HEK293T (cell line): Measurements from ENCODE around the gene PIP5K1C.

Source experiments
- CTCF ChIA-PET: fragments of 350-600 bp; formaldehyde crosslinking; extraction: SDS; loops from one replicate; lab custom pipeline; 2021; ENCODE audit warnings: antibody characterized with exemption, inconsistent platforms; lab: Yijun Ruan, JAX
- POLR2A ChIA-PET: fragments of 350-600 bp; formaldehyde crosslinking; extraction: SDS; loops from one replicate; lab custom pipeline; 2020; ENCODE audit warnings: antibody characterized with exemption, inconsistent platforms; lab: Yijun Ruan, JAX
- DNase-seq: peaks from one replicate; pipeline ENCODE4 v3.0.0; 2012; ENCODE audit warnings: mixed read lengths; ENCODE audit errors: extremely low spot score
- ARNT ChIP-seq: fragments of 450-650 bp; IDR thresholded peaks from 2 replicates; pipeline ENCODE4 v1.6.1; 2017; ENCODE audit warnings: mild to moderate bottlenecking
- BHLHE40 ChIP-seq: fragments of 450-650 bp; IDR thresholded peaks from 2 replicates; pipeline ENCODE4 v1.6.1; 2016; ENCODE audit warnings: mild to moderate bottlenecking, moderate library complexity, borderline replicate concordance
- CTBP1 ChIP-seq: fragments of 450-650 bp; IDR thresholded peaks from 2 replicates; pipeline ENCODE4 v1.6.1; 2016; ENCODE audit warnings: borderline replicate concordance
- ELF4 ChIP-seq: fragments of 450-650 bp; IDR thresholded peaks from 2 replicates; pipeline ENCODE4 v1.6.1; 2017; ENCODE audit warnings: antibody characterized with exemption
- FOXA1 ChIP-seq: fragments of 450-650 bp; IDR thresholded peaks from 2 replicates; pipeline ENCODE4 v1.6.1; 2016; ENCODE audit warnings: mild to moderate bottlenecking
- FOXK2 ChIP-seq: fragments of 450-650 bp; IDR thresholded peaks from 2 replicates; pipeline ENCODE4 v1.6.1; 2016; ENCODE audit warnings: mild to moderate bottlenecking
- FOXM1 ChIP-seq: fragments of 450-650 bp; IDR thresholded peaks from 2 replicates; pipeline ENCODE4 v1.6.1; 2017; ENCODE audit warnings: mild to moderate bottlenecking, borderline replicate concordance
- HDGF ChIP-seq: fragments of 450-650 bp; IDR thresholded peaks from 2 replicates; pipeline ENCODE4 v1.6.1; 2017; ENCODE audit warnings: antibody characterized with exemption, borderline replicate concordance
- L3MBTL2 ChIP-seq: fragments of 450-650 bp; conservative IDR thresholded peaks from 2 replicates; pipeline ENCODE4 v1.6.1; 2016; ENCODE audit warnings: mild to moderate bottlenecking
- LEF1 ChIP-seq: fragments of 450-650 bp; IDR thresholded peaks from 2 replicates; pipeline ENCODE4 v1.6.1; 2017; ENCODE audit warnings: mild to moderate bottlenecking, borderline replicate concordance
- NFRKB ChIP-seq: fragments of 450-650 bp; IDR thresholded peaks from 2 replicates; pipeline ENCODE4 v1.6.1; 2016; ENCODE audit warnings: mild to moderate bottlenecking, moderate library complexity
- PKNOX1 ChIP-seq: fragments of 450-650 bp; IDR thresholded peaks from 2 replicates; pipeline ENCODE4 v1.6.1; 2016
- SP1 ChIP-seq: fragments of 450-650 bp; IDR thresholded peaks from 2 replicates; pipeline ENCODE4 v1.6.1; 2017
- SUZ12 ChIP-seq: fragments of 450-650 bp; IDR thresholded peaks from 2 replicates; pipeline ENCODE4 v1.6.1; 2016; ENCODE audit warnings: mild to moderate bottlenecking
- TARDBP ChIP-seq: fragments of 450-650 bp; IDR thresholded peaks from 2 replicates; pipeline ENCODE4 v1.6.1; 2016
- ZNF384 ChIP-seq: fragments of 450-650 bp; IDR thresholded peaks from 2 replicates; pipeline ENCODE4 v1.6.1; 2016

The PIP5K1C gene

GRCh38 chr19:3679581-3679980 is 20.7 kb downstream of the PIP5K1C start:
- no peak for TF ChIP-seq SUZ12
- TF ChIP-seq L3MBTL2 = no peak
- no peak for DNase-seq
- CTCF ChIA-PET = no interaction called here
- POLR2A ChIA-PET = no interaction called here

GRCh38 chr19:3679138-3679537 is 21.1 kb downstream of the PIP5K1C start:
- ChIA-PET POLR2A (no interaction called here), CTCF (no interaction called here)
- TF ChIP-seq ARNT (no peak), NFRKB (no peak), TARDBP (no peak), FOXA1 (no peak), FOXK2 (no peak), FOXM1 (no peak), ELF4 (no peak), L3MBTL2 (no peak), PKNOX1 (no peak), LEF1 (no peak), CTBP1 (no peak), SP1 (no peak), ZNF384 (no peak), SUZ12 (no peak), HDGF (no peak), BHLHE40 (no peak)
- no peak for DNase-seq

GRCh38 chr19:3678188-3678587 is 22.1 kb downstream of the PIP5K1C start:
- DNase-seq = no peak
- TF ChIP-seq TARDBP (no peak), ARNT (no peak), PKNOX1 (no peak), NFRKB (no peak), FOXM1 (no peak), L3MBTL2 (no peak), ELF4 (no peak), LEF1 (no peak)
- CTCF ChIA-PET = no interaction called here
- POLR2A ChIA-PET = no interaction called here

- ChIA-PET POLR2A (no interaction called here), CTCF (no interaction called here)
- DNase-seq = no peak
- no peak for TF ChIP-seq ZNF384
- TF ChIP-seq LEF1 = no peak
- TF ChIP-seq TARDBP = no peak
- no peak for TF ChIP-seq ELF4
- TF ChIP-seq PKNOX1 = no peak
- TF ChIP-seq SP1 = no peak
- TF ChIP-seq CTBP1 = no peak
- no peak for TF ChIP-seq FOXA1
- TF ChIP-seq SUZ12 = no peak
- no peak for TF ChIP-seq FOXK2
- TF ChIP-seq ARNT = no peak
- no peak for TF ChIP-seq FOXM1
- TF ChIP-seq L3MBTL2 = no peak
- no peak for TF ChIP-seq HDGF
- TF ChIP-seq NFRKB = no peak
- no peak for TF ChIP-seq BHLHE40
Observed at GRCh38 chr19:3674784-3675543, 25.3 kb downstream of the PIP5K1C start.

- POLR2A ChIA-PET = no interaction called here
- CTCF ChIA-PET = no interaction called here
- DNase-seq = no peak
- TF ChIP-seq BHLHE40 (no peak), HDGF (no peak), ZNF384 (no peak), FOXM1 (no peak), ELF4 (no peak), SP1 (no peak), ARNT (no peak), L3MBTL2 (no peak), CTBP1 (no peak), FOXK2 (no peak), LEF1 (no peak)
Observed at GRCh38 chr19:3673506-3674439, 26.5 kb downstream of the PIP5K1C start.

- ChIA-PET CTCF (no interaction called here), POLR2A (no interaction called here)
- DNase-seq = no peak
- no peak for TF ChIP-seq ARNT
- no peak for TF ChIP-seq ZNF384
- no peak for TF ChIP-seq LEF1
- no peak for TF ChIP-seq HDGF
- TF ChIP-seq FOXK2 = no peak
- TF ChIP-seq BHLHE40 = no peak
- TF ChIP-seq CTBP1 = no peak
- TF ChIP-seq ELF4 = no peak
- no peak for TF ChIP-seq PKNOX1
- TF ChIP-seq SP1 = no peak
- TF ChIP-seq FOXM1 = no peak
- no peak for TF ChIP-seq SUZ12
- no peak for TF ChIP-seq L3MBTL2
- no peak for TF ChIP-seq NFRKB
- no peak for TF ChIP-seq FOXA1
Observed at GRCh38 chr19:3672993-3673392, 27.3 kb downstream of the PIP5K1C start.
